Muscle of leg (tissue), 11 donors: ENCODE results near the gene ORC1. TPM values are rescaled to one million over a fixed set of nuclear protein-coding genes. Genes with fewer than 3 reads are reported as not detected.
"Not testable (repeated sequence)": the region's sequence is repeated elsewhere in the genome, so short reads cannot be mapped to it uniquely, and the experiment has no call there.

Experiments
- DNase-seq: peaks from one replicate; pipeline ENCODE4 v3.0.0; 2013
- H3K27ac ChIP-seq: one replicate; pipeline ENCODE4 v1.5.1; 2013; ENCODE audit warnings: mild to moderate bottlenecking, low read length, control low read depth
- H3K27me3 ChIP-seq: one replicate; pipeline ENCODE4 v1.6.1; 2013; ENCODE audit warnings: low read length; ENCODE audit not compliant: control insufficient read depth, insufficient read depth
- H3K36me3 ChIP-seq: one replicate; pipeline ENCODE4 v1.6.1; 2013; ENCODE audit warnings: low read length; ENCODE audit not compliant: control insufficient read depth, insufficient read depth
- H3K4me1 ChIP-seq: one replicate; pipeline ENCODE4 v1.6.1; 2013; ENCODE audit warnings: low read length; ENCODE audit not compliant: control insufficient read depth, insufficient read depth
- H3K4me3 ChIP-seq: one replicate; pipeline ENCODE4 v1.5.1; 2013; ENCODE audit warnings: low read length, control low read depth
- H3K9me3 ChIP-seq: replicated peaks from 2 replicates; pipeline ENCODE4 v1.6.1; 2013; ENCODE audit warnings: low read depth, low read length; ENCODE audit not compliant: control insufficient read depth
- WGBS: methylation state at CpG from one replicate; pipeline ENCODE4 v1.1.5; 2013; ENCODE audit warnings: missing lambda C conversion rate; ENCODE audit not compliant: insufficient coverage; 5-methylcytosine and 5-hydroxymethylcytosine counted together
- polyA plus RNA-seq, 8 donors: library from polyadenylated mRNA; unstranded; fragments of 120-200 nt; gene quantifications; one replicate each; pipeline versions ENCODE4 v1.2.1 to v1.2.3, GENCODE V29; 2013; ENCODE audit warnings: inconsistent platforms in 1 of 8, low replicate concordance in 1 of 8; ENCODE audit not compliant: insufficient read length in 8 of 8, insufficient read depth in 1 of 8
- total RNA-seq: library from RNA; stranded (reverse); fragments of 120-200 nt; gene quantifications from one replicate; pipeline ENCODE4 v1.2.4, GENCODE V29; 2013

ORC1 gene
- total and polyA plus RNA-seq, 9 donors, result 2.6 to 4.5 (median 3.4) TPM

DNA sequence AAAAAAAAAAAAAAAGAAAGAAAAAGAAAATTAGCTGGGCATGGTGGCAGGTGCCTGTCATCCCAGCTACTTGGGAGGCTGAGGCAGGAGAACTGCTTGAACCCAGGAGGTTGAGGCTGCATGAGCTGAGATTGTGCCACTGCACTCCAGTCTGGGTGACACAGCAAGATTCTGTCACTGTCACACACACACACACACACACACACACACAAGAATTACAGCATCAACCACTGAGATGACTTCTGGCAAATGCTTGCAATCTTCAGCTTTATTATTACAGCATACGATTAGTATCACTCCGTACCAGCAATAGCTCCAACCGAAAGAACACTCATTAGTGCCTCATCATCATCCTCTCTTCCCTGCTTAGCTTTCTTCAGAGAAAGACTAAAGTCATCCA is 4.6 kb downstream of the ORC1 start:
- Histone ChIP-seq H3K27me3 (no peaks in the 10 kb centered on the region), H3K9me3 (no peaks in the 10 kb centered on the region), H3K4me1 (peaks cover 6% of the 10 kb centered on the region), H3K4me3 (no peak overlapping the region), H3K36me3 (peaks cover 17% of the 10 kb centered on the region), H3K27ac (no peak overlapping the region)
- 90% methylated on average over 3 of the region's 3 CpGs for WGBS
- DNase-seq, result no peak

DNA sequence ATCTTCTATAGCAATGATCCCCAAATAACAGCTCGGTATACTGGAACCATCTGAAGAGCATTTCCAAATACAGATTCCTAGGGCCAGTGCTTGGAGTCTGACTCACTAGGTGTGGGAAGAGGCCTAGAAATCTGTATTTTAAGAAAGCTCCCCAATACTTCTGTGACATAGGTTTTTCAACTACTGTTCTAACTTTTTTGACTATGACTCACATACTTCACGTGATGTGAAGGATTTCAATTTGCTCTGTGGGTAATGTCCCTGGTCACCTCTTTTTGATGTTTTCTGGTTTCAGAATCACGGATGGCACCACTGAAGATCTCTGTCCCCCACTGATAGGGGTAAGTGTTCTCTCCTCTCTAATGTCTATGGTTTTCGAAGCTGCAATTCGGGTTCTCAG is 11.0 kb downstream of the ORC1 start:
- Histone ChIP-seq H3K36me3 (peaks cover 19% of the 10 kb centered on the region), H3K27ac (no peak overlapping the region), H3K27me3 (no peaks in the 10 kb centered on the region), H3K9me3 (no peaks in the 10 kb centered on the region), H3K4me3 (no peak overlapping the region), H3K4me1 (no peaks in the 10 kb centered on the region)
- 89% methylated on average over 3 of the region's 5 CpGs for WGBS
- no peak for DNase-seq

DNA sequence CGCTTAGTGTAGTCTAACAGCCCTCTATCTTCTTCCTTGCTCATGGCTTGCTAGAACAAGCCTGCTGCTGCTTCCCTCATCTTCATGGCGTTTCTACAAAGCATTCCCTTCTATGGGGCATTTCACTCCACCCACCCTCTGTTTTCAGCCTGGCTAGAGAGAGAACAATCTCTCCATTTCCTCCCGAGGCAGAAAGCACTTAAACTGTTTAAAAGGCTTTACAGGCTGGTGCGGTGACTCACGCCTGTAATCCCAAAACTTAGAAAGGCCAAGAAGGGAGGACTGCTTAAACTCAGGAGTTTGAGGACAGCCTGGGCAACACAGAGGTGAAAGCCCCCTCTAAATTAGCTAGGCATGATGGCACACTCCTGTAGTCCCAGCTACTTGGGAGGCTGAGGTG is 17.8 kb downstream of the ORC1 start:
- WGBS, result 90% methylated on average over 5 of the region's 5 CpGs
- no peaks in the 10 kb centered on the region for H3K4me1 ChIP-seq
- H3K27ac ChIP-seq, result no peak overlapping the region
- DNase-seq, result no peak
- peaks cover 34% of the 10 kb centered on the region for H3K36me3 ChIP-seq
- no peak overlapping the region for H3K4me3 ChIP-seq
- H3K27me3 ChIP-seq, result no peaks in the 10 kb centered on the region
- no peaks in the 10 kb centered on the region for H3K9me3 ChIP-seq

DNA sequence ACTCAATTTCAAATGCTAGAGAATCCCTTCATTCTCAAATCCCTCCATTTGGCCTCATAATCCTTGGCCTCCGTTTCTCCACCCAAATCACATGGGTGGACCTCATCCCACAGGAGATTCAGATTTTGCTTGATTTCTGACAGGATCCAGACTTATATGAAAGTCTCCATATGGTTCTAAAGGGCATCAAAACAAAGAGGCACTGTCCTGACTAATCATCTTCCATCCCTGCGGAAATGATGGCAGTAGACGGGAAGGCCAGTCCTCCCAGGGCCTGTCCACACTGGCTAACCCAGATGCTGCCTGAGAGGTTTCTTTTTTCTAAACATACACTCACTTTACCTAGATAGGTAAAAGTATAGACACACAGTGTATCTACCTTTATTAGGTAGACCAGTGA is 18.8 kb downstream of the ORC1 start:
- H3K4me3 ChIP-seq, result no peak overlapping the region
- H3K4me1 ChIP-seq, result no peaks in the 10 kb centered on the region
- peaks cover 42% of the 10 kb centered on the region for H3K36me3 ChIP-seq
- no peak overlapping the region for H3K27ac ChIP-seq
- 89% methylated on average over 1 of the region's 3 CpGs for WGBS
- DNase-seq, result no peak
- no peaks in the 10 kb centered on the region for H3K27me3 ChIP-seq
- no peaks in the 10 kb centered on the region for H3K9me3 ChIP-seq

DNA sequence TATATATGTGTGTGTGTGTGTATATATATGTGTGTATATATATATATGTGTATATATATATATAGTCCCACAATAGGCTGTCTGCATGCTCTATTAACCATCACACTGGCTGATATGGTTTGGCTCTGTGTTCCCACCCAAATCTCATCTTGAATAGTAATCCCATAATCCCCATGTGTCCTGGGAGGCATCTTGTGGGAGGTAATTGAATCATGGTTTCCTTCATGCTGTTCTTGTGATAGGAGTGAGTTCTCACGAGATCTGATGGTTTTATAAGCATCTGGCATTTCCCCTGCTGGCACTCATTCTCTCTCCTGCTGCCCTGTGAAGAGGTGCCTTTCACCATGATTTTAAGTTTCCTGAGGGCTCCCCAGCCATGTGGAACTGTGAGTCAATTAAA is 34.4 kb downstream of the ORC1 start:
- peaks cover 11% of the 10 kb centered on the region for H3K36me3 ChIP-seq
- not testable (repeated sequence) for H3K27ac ChIP-seq, DNase-seq, H3K4me3 ChIP-seq, H3K4me1 ChIP-seq, H3K27me3 ChIP-seq, H3K9me3 ChIP-seq
- WGBS, result 100% methylated on average over 1 of the region's 1 CpG

DNA sequence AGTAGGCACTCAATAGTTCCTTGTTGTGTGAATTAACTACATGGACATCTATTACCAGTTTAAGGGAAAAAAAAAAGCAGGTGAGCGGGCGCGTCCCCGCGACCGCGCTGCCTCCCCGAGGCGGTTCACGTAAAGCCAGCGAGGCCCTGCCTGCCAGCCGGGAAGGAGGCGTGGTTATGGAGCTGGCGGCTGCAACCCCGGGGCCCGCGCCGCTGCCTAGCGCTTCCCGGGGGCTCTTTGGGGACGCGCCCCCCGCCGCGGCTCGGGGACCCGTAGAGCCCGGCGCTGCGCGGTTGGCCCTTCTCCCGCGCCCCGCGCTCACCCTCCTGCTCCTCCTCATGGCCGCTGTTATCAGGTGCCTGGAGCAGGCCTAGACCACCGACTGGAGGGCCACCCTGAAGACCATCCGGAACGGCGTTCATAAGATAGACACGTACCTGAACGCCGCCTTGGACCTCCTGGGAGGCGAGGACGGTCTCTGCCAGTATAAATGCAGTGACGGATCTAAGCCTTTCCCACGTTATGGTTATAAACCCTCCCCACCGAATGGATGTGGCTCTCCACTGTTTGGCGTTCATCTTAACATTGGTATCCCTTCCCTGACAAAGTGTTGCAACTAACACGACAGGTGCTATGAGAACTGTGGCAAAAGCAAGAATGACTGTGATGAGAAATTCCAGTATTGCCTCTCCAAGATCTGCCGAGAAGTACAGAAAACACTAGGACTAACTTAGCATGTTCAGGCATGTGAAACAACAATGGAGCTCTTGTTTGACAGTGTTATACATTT is 35.6 kb downstream of the ORC1 start:
- H3K36me3 ChIP-seq, result peaks cover 11% of the 10 kb centered on the region
- peak overlapping the region; percentile 16 for H3K4me3 ChIP-seq
- H3K9me3 ChIP-seq, result no peaks in the 10 kb centered on the region
- 5% methylated on average over 37 of the region's 51 CpGs for WGBS
- peaks cover 12% of the 10 kb centered on the region for H3K4me1 ChIP-seq
- H3K27ac ChIP-seq, result no peak overlapping the region
- peaks cover 7% of the 10 kb centered on the region for H3K27me3 ChIP-seq
- peak; percentile 47 for DNase-seq

DNA sequence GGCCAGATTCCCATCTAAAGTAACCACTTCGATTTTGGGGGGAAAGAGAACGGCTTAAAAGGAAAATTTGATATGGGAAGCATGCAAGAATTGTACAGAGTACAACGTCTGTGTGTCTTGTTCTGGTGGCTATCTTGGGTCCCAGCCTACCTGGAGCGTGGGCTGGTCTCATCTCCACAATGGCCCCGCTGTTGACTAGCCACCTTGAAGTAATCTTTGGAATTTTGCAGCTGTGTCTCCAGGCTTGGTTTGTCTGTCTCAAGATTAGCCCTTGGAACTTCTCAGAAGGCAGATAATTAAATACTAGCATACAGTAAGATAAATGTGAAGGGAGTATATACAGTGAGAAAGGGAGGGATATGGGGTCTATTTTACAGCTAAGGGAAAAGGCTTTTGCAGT is 37.0 kb downstream of the ORC1 start:
- no peak for DNase-seq
- WGBS, result 95% methylated on average over 5 of the region's 5 CpGs
- Histone ChIP-seq H3K9me3 (no peaks in the 10 kb centered on the region), H3K27me3 (peaks cover 7% of the 10 kb centered on the region), H3K27ac (no peak overlapping the region), H3K4me3 (no peak overlapping the region), H3K36me3 (peaks cover 16% of the 10 kb centered on the region), H3K4me1 (peaks cover 12% of the 10 kb centered on the region)

DNA sequence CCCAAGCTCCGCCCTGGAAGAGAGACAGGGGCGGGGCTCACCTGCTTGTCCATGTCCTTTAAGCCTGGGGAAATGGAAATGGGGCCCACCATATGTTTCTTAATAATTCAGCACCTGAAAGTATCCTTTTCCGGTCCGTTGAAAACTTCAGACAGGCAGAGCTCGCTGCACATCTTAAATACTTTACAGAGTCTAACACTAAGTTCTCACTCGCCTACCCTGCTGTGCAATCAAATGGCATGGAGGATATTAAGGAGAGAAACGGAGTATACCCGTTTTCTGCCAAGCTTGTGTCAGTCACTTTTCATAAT is 37.8 kb downstream of the ORC1 start:
- no peak for DNase-seq
- Histone ChIP-seq H3K4me1 (peaks cover 12% of the 10 kb centered on the region), H3K4me3 (peak overlapping the region; percentile 79), H3K27ac (peak overlapping the region; percentile 69), H3K9me3 (no peaks in the 10 kb centered on the region), H3K36me3 (peaks cover 24% of the 10 kb centered on the region), H3K27me3 (peaks cover 7% of the 10 kb centered on the region)
- 31% methylated on average over 5 of the region's 8 CpGs for WGBS

DNA sequence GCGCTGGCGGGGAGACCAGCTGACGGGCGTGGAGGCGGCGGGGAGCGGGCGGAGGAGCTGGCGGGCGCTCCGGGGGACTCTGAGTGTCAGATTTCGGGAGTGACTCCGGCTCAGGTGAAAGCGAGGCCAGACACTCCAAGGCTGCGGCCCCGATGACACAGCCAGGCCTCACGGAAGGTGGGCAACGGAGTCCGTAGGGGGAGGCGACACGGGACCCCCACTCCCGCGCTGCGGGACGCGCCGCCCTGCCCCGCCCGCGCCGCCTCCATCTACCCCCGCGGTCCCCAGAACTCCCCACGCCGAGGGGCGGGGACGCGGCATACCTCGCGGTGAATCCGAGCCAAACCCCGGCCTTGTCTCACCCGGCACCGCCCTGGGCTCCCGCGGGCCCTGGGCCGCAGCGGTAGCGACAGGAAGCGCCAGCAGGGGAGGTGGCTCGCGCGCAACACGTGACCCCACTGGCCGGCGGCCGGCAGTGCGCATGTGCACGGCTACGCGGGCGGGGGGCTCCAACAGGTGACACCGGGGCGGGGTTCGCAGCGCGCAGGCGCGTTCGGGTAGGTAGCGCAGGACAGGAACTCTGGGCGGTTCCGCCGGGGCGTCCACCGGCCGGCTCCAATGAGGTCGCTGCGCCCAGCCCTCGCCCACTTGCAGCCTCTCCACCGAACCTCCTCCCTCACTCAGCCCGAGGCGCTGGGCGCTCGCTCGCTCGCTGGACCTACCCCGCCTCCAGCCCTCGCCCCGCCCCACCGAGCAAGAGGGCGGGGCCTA is 38.3 kb downstream of the ORC1 start, which contains the start of gene CC2D1B:
CC2D1B (minus strand) TSS at position 460 of the 771 bp plus-strand sequence. CDS start 1,585 bp downstream, outside the sequence.
- H3K9me3 ChIP-seq, result no peaks in the 10 kb centered on the region
- H3K27ac ChIP-seq, result peak within 1 kb of the TSS; percentile 78
- peaks cover 7% of the 10 kb centered on the region for H3K27me3 ChIP-seq
- H3K36me3 ChIP-seq, result peaks cover 29% of the 10 kb centered on the region
- peak within 1 kb of the TSS; percentile 79 for H3K4me3 ChIP-seq
- H3K4me1 ChIP-seq, result peaks cover 12% of the 10 kb centered on the region
- peak; percentile 97 for DNase-seq
- under 1% methylated on average over 85 of the region's 92 CpGs for WGBS

DNA sequence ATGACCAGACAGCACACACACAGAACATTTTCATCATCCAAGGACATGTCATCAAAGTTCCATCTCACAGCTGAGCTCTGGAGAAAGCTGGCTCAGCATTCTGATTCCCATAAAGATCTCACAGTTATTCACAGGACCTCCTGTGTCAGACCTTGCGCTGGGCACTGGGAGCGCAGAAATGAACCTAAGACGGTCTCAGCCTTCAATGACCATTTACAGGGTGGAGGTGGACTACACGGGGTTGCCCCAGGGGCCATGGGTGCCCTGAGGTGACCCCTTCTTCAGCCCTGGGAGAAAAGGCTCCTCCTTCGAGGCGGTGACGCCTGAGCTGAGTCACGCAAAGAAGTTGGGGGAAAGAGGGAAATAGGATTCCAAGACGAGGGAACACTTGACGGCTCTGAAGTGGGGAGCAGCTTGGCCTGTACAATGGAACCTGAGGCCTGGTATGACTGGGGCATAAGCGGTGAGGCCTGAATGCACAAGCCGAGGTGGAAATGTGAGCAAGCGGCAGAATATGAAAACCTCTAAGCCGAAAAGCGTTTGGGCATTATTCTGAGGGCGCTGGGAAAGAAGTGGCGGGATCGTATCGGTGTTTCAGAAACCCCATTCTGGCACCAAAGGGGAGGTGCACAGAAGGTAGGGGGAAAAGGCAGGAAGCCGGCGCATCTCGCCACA is 39.0 kb downstream of the ORC1 start:
- 11% methylated on average over 18 of the region's 22 CpGs for WGBS
- Histone ChIP-seq H3K27me3 (peaks cover 7% of the 10 kb centered on the region), H3K4me1 (peaks cover 12% of the 10 kb centered on the region), H3K36me3 (peaks cover 36% of the 10 kb centered on the region), H3K27ac (peak overlapping the region; percentile 78), H3K4me3 (peak overlapping the region; percentile 79), H3K9me3 (no peaks in the 10 kb centered on the region)
- peak; percentile 61 for DNase-seq
